NCI-H1092 (cell line): Measurements from ENCODE around the gene HOXD4.

ENCODE experiments used
- DNase-seq: peaks from one replicate; lab custom pipeline; 2025; lab: John Stamatoyannopoulos, UW

HOXD4 gene

GRCh38 chr2:176156807-176157498 is 5.6 kb downstream of the HOXD4 start, which contains the start of gene HOXD3:
Gene HOXD3, plus strand, starts transcription at chr2:176157307. Its CDS starts 11,808 bp downstream, at chr2:176169115.
- no peak for DNase-seq

- DNase-seq, result peak; percentile 63
Measured at GRCh38 chr2:176157499-176158185, 6.3 kb downstream of the HOXD4 start.

GRCh38 chr2:176158186-176158591 is 6.8 kb downstream of the HOXD4 start:
- no peak for DNase-seq

- no peak for DNase-seq
Measured at GRCh38 chr2:176158855-176159662, 7.7 kb downstream of the HOXD4 start.

- DNase-seq, result no peak
Measured at GRCh38 chr2:176159663-176160250, 8.4 kb downstream of the HOXD4 start.

GRCh38 chr2:176160251-176160985 is 9.1 kb downstream of the HOXD4 start:
- DNase-seq, result no peak

GRCh38 chr2:176160986-176161824 is 9.9 kb downstream of the HOXD4 start:
- no peak for DNase-seq

GRCh38 chr2:176161825-176162626 is 10.7 kb downstream of the HOXD4 start:
- no peak for DNase-seq

GRCh38 chr2:176162911-176163671 is 11.7 kb downstream of the HOXD4 start:
- DNase-seq, result no peak

- DNase-seq, result no peak
Measured at GRCh38 chr2:176163672-176164056, 12.3 kb downstream of the HOXD4 start.

- DNase-seq, result no peak
Measured at GRCh38 chr2:176164201-176164600, 12.9 kb downstream of the HOXD4 start.

- DNase-seq, result no peak
Measured at GRCh38 chr2:176164611-176165369, 13.4 kb downstream of the HOXD4 start.

- no peak for DNase-seq
Measured at GRCh38 chr2:176165370-176166050, 14.2 kb downstream of the HOXD4 start.

GRCh38 chr2:176166272-176166671 is 14.9 kb downstream of the HOXD4 start:
- no peak for DNase-seq

GRCh38 chr2:176167398-176167797 is 16.0 kb downstream of the HOXD4 start:
- no peak for DNase-seq

GRCh38 chr2:176169181-176169580 is 17.8 kb downstream of the HOXD4 start:
- no peak for DNase-seq

GRCh38 chr2:176169711-176170110 is 18.4 kb downstream of the HOXD4 start:
- DNase-seq, result no peak
